C4-2B (cell line): Measurements from ENCODE around the gene NALCN.

Experiments
- H3K27ac ChIP-seq: fragments of 450-650 bp; 2 replicates; pipeline ENCODE4 v1.5.1; 2017
- ZFX ChIP-seq: fragments of 450-650 bp; IDR thresholded peaks from 2 replicates; pipeline ENCODE4 v1.6.1; 2017
- TF ChIP-seq, protein P1 (sequence below): fragments of 450-650 bp; conservative IDR thresholded peaks from 2 replicates; pipeline ENCODE4 v1.5.1; 2017; ENCODE audit warnings: mild to moderate bottlenecking

The NALCN gene

DNA sequence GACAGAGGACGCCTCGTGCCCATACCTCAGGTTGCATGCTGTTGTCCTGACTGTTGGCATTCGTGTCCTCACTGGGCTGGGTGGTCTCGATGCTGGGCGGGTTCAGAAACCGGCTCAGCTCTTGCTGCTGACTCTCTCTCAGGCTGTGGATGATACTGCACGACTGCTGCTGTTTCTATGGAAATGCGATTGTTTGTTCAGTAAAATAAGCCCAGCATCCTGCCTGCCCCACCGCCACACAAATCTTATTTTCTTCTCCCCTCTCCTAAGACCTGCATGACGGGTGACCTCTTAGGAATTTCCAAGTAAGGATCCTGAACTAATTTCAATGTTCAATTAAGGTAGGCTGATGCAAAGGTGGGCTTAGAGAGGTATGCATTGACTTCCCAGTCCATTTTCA lies 356.5 kb downstream of the NALCN start:
- TF ChIP-seq ZFX, result no peak
- TF ChIP-seq, protein P1, sequence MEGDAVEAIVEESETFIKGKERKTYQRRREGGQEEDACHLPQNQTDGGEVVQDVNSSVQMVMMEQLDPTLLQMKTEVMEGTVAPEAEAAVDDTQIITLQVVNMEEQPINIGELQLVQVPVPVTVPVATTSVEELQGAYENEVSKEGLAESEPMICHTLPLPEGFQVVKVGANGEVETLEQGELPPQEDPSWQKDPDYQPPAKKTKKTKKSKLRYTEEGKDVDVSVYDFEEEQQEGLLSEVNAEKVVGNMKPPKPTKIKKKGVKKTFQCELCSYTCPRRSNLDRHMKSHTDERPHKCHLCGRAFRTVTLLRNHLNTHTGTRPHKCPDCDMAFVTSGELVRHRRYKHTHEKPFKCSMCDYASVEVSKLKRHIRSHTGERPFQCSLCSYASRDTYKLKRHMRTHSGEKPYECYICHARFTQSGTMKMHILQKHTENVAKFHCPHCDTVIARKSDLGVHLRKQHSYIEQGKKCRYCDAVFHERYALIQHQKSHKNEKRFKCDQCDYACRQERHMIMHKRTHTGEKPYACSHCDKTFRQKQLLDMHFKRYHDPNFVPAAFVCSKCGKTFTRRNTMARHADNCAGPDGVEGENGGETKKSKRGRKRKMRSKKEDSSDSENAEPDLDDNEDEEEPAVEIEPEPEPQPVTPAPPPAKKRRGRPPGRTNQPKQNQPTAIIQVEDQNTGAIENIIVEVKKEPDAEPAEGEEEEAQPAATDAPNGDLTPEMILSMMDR, result no peak
- no peak overlapping the region for H3K27ac ChIP-seq

GRCh38 chr13:101058841-101059240 lies 357.5 kb downstream of the NALCN start:
- TF ChIP-seq, protein P1, result no peak
- no peak for TF ChIP-seq ZFX

GRCh38 chr13:101053301-101054093 lies 362.8 kb downstream of the NALCN start:
- H3K27ac ChIP-seq, result no peak overlapping the region
- TF ChIP-seq, protein P1, result no peak
- no peak for TF ChIP-seq ZFX

More at GRCh38 chr13:101058841-101059240, 357.5 kb downstream of the NALCN start:
- H3K27ac ChIP-seq, result no peak overlapping the region

DNA sequence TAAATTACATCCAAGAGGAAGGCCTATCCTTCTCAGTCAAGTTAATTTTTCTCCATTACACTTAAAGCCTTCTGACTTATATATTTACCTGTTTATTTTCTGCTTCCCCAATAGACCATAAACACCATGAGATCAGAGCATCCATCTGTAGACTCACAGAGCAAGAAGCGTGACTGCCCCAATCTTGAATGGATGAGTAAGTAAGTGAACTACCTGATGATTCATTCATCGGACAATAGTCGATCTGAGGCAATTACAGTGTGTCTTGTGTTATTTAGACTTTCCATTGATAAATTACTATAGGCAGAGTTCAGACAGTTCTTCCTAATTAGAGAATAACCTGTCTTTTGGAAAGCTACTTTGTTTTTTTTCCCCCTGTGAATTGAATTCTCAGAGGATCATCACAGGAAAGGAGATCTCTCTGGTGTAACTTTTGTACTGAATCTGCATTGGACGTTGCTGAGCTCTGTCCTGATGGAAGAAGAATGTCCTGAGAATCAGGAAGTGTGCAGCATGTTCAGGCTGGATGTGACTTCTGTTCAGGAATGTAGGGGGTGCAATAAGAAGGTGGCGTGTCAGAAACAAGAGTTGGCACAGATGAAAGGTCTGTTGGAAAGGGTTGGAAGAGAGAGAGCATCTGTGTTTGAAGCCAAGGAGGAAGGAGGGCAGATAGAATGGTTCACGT lies 367.0 kb downstream of the NALCN start:
- TF ChIP-seq ZFX, result no peak
- TF ChIP-seq, protein P1, result no peak
- H3K27ac ChIP-seq, result no peak overlapping the region

DNA sequence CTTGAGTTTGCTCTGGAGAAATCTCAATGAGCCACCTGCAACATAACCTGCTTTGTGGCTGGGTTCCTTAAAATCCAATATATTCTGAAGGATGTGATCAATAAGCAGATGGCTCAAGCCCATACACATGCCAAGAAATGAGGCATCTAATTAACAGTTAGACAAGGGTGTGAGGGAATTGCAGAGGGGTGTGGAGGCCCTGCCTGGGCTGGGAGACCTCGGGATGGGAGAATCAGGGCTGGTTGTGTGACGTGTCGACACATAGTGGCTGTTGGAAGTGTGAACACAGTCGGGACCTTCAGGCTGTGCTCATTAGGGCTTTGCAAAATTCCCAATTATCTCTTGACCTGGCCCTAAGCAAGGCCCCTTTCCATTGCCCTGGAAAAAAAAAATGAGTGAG lies 379.8 kb downstream of the NALCN start:
- H3K27ac ChIP-seq, result no peak overlapping the region
- TF ChIP-seq, protein P1, result no peak
- TF ChIP-seq ZFX, result no peak

DNA sequence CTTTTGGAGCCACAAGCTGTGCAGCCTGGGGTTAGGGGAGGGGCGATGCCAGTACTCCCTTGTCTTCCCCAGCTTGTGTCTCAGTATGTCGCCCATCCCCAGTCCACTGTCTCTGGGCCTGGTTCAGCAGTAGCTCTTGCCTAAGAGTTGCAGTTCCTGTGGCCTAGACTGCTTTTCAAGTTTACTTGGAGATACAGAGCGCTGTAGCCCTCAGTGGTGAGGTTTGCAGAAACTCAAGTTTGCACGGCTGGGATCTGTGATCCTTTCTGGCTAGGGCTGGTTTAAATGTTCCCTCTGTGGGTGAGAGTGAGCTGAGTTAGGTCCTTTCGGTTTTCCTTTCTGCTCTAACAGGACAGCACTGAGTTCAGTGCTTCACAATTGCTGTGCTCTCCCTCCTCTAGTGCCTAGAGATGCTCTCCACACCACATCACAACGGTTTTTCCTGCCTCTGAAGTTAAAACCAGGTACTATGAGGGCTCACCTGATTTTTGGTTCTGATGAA lies 381.1 kb downstream of the NALCN start:
- H3K27ac ChIP-seq, result no peak overlapping the region
- TF ChIP-seq, protein P1, result no peak
- TF ChIP-seq ZFX, result no peak
